ENCODE data around the gene UNC119. TPM values are rescaled to one million over a fixed set of nuclear protein-coding genes. Genes with fewer than 3 reads are reported as not detected.

UNC119 gene
- total RNA-seq, 1 experiment from 2014 or later, result 44.6 TPM

DNA sequence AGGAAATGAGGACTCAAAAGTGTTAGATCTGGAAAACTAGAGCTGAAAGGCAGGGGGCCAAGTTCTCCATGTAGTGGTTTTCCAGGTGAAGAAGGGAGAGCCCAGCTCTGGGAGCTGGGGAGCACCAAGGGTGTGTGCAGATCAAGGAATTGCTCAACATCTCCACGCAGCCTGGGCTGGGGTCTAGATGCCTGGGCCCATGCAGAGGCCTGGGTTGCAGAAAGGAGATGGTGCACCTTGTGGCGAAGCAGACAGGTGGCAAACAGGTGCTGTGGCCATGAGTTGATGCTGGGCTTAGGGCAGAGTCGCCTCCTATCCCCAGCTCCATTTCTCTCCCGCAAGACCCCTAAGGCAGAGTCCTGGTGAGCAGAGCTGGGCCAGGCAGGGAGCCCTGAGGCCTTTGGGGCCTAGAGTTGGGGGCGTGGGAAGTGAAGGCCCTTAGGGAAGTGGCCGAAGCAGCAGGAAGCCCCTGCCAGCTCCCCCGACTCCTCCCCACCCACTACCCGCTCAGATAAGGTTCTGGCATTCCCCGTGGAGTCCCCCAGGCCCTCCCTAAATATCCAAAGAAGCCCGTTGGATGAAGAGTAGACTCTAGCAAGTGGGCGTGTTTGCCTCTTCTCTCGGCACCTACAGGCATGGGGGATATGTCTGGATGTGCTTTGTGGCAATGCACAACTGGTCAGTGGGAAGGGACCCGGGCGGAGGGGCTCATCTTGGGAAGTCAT, 45.5 kb downstream of the UNC119 start:
- CTCF ChIA-PET, result no interaction called here
- H3K27me3 ChIP-seq (replicated peaks; ENCODE audit: insufficient read depth, low read depth, low read length, poor library complexity), result peaks cover 18% of the 10 kb centered on the region
- POLR2A ChIA-PET (ENCODE audit: low non-redundant PET), result no interaction called here
- no TSS peak for BruUV-seq (replicated peaks)
- H3K4me3 ChIP-seq (ENCODE audit: low read depth, low read length, poor library complexity, severe bottlenecking), result no peak overlapping the region
- H3K27ac ChIP-seq (ENCODE audit: low read depth, low read length, poor library complexity, severe bottlenecking), result no peak overlapping the region
- no peaks in the 10 kb centered on the region for H3K36me3 ChIP-seq (ENCODE audit: insufficient read depth, low read length, poor library complexity, severe bottlenecking)
- TF ChIP-seq EZH2 (IDR thresholded peaks at IDR 0.05; ENCODE audit: borderline replicate concordance, low read depth, low read length, poor library complexity, severe bottlenecking), result no peak
- no peak for TF ChIP-seq CTCF (conservative IDR thresholded peaks at IDR 0.05; ENCODE audit: low read depth, low read length)
- H3K9me3 ChIP-seq (ENCODE audit: low read depth, low read length, poor library complexity, severe bottlenecking), result no peaks in the 10 kb centered on the region
- H3K4me1 ChIP-seq (ENCODE audit: insufficient read depth, low read length, poor library complexity, severe bottlenecking), result no peaks in the 10 kb centered on the region
- DNase-seq (ENCODE audit: low spot score), result no peak
- intact Hi-C loops (cut with micrococcal nuclease; ENCODE audit: unreplicated experiment), result no loop called here

- ChIA-PET POLR2A (ENCODE audit: low non-redundant PET) (no interaction called here), CTCF (no interaction called here)
- H3K27me3 ChIP-seq (replicated peaks; ENCODE audit: insufficient read depth, low read depth, low read length, poor library complexity), result peaks cover 11% of the 10 kb centered on the region
- intact Hi-C loops (cut with micrococcal nuclease; ENCODE audit: unreplicated experiment), result no loop called here
- H3K4me1 ChIP-seq (ENCODE audit: insufficient read depth, low read length, poor library complexity, severe bottlenecking), result no peaks in the 10 kb centered on the region
- H3K9me3 ChIP-seq (ENCODE audit: low read depth, low read length, poor library complexity, severe bottlenecking), result no peaks in the 10 kb centered on the region
- H3K4me3 ChIP-seq (ENCODE audit: low read depth, low read length, poor library complexity, severe bottlenecking), result no peak within 1 kb of the TSS
- H3K27ac ChIP-seq (ENCODE audit: low read depth, low read length, poor library complexity, severe bottlenecking), result no peak within 1 kb of the TSS
- no peaks in the 10 kb centered on the region for H3K36me3 ChIP-seq (ENCODE audit: insufficient read depth, low read length, poor library complexity, severe bottlenecking)
- no TSS peak for BruUV-seq (replicated peaks)
- no peak for TF ChIP-seq CTCF (conservative IDR thresholded peaks at IDR 0.05; ENCODE audit: low read depth, low read length)
- TF ChIP-seq EZH2 (IDR thresholded peaks at IDR 0.05; ENCODE audit: borderline replicate concordance, low read depth, low read length, poor library complexity, severe bottlenecking), result no peak
- DNase-seq (ENCODE audit: low spot score), result no peak
Observed at GRCh38 chr17:28505986-28506665, 46.3 kb downstream of the UNC119 start, which contains the start of gene FOXN1. TSS of gene FOXN1 (plus strand) at chr17:28506348. CDS start at chr17:28523970, 17,622 bp downstream.

- ChIA-PET CTCF (no interaction called here), POLR2A (ENCODE audit: low non-redundant PET) (no interaction called here)
- Histone ChIP-seq H3K27me3 (replicated peaks; ENCODE audit: insufficient read depth, low read depth, low read length, poor library complexity) (peaks cover 11% of the 10 kb centered on the region), H3K4me3 (ENCODE audit: low read depth, low read length, poor library complexity, severe bottlenecking) (no peak overlapping the region), H3K4me1 (ENCODE audit: insufficient read depth, low read length, poor library complexity, severe bottlenecking) (no peaks in the 10 kb centered on the region), H3K27ac (ENCODE audit: low read depth, low read length, poor library complexity, severe bottlenecking) (no peak overlapping the region), H3K36me3 (ENCODE audit: insufficient read depth, low read length, poor library complexity, severe bottlenecking) (no peaks in the 10 kb centered on the region), H3K9me3 (ENCODE audit: low read depth, low read length, poor library complexity, severe bottlenecking) (no peaks in the 10 kb centered on the region)
- BruUV-seq (replicated peaks), result no TSS peak
- intact Hi-C loops (cut with micrococcal nuclease; ENCODE audit: unreplicated experiment), result no loop called here
- no peak for DNase-seq (ENCODE audit: low spot score)
- TF ChIP-seq CTCF (conservative IDR thresholded peaks at IDR 0.05; ENCODE audit: low read depth, low read length), result no peak
- TF ChIP-seq EZH2 (IDR thresholded peaks at IDR 0.05; ENCODE audit: borderline replicate concordance, low read depth, low read length, poor library complexity, severe bottlenecking), result no peak
Observed at GRCh38 chr17:28503420-28503819, 49.0 kb downstream of the UNC119 start.
